Activated naive CD4-positive, alpha-beta T cell treated with anti-CD3 and anti-CD28 coated beads, Interleukin-2, amount 10 ng/mL, durations not matched to agents 7 days and 5 days (primary cell): ENCODE data around the gene GART.
"Not testable (repeated sequence)": the region's sequence is repeated elsewhere in the genome, so short reads cannot be mapped to it uniquely, and the experiment has no call there.

Experiments used
- CTCF ChIA-PET: fragments of 350-600 bp; sonication (Branson Sonifier 250); formaldehyde crosslinking; loops from one replicate; lab custom pipeline; 2021; ENCODE audit warnings: antibody characterized with exemption; lab: Charles Lee
- DNase-seq: peaks from one replicate; pipeline ENCODE4 v3.0.0-alpha.2; 2020
- H3K27ac Mint-ChIP-seq: one replicate; pipeline ENCODE4 v1.8.0; 2021; ENCODE audit warnings: mild to moderate bottlenecking, moderate library complexity, mixed read lengths
- H3K27me3 Mint-ChIP-seq: one replicate; pipeline ENCODE4 v1.8.0; 2021; ENCODE audit warnings: mild to moderate bottlenecking, mixed read lengths
- H3K36me3 Mint-ChIP-seq: one replicate; pipeline ENCODE4 v1.8.0; 2021; ENCODE audit warnings: mixed read lengths
- H3K4me1 Mint-ChIP-seq: one replicate; pipeline ENCODE4 v1.8.0; 2021; ENCODE audit warnings: mixed read lengths
- H3K4me3 Mint-ChIP-seq: one replicate; pipeline ENCODE4 v1.8.0; 2021; ENCODE audit warnings: mild to moderate bottlenecking, moderate library complexity, mixed read lengths
- H3K9me3 Mint-ChIP-seq: one replicate; pipeline ENCODE4 v1.8.0; 2021; ENCODE audit warnings: mixed read lengths

GART gene

GRCh38 chr21:33514229-33514628 lies 27.7 kb downstream of the GART start:
- no peaks in the 10 kb centered on the region for H3K9me3 Mint-ChIP-seq
- H3K36me3 Mint-ChIP-seq = peaks cover 60% of the 10 kb centered on the region
- peak overlapping the region; percentile 61 for H3K27ac Mint-ChIP-seq
- peaks cover 10% of the 10 kb centered on the region for H3K4me1 Mint-ChIP-seq
- no peaks in the 10 kb centered on the region for H3K27me3 Mint-ChIP-seq
- CTCF ChIA-PET = interaction anchor here (1.7 to 2.7 kb wide), 2 partner anchors 16 to 91 kb away, joined by 4 to 8 read pairs; no protein-coding TSS in a partner anchor
- DNase-seq = no peak
- H3K4me3 Mint-ChIP-seq = no peak overlapping the region

GRCh38 chr21:33512481-33512880 lies 29.4 kb downstream of the GART start:
- Mint-ChIP-seq H3K27ac (no peak overlapping the region), H3K9me3 (no peaks in the 10 kb centered on the region), H3K27me3 (no peaks in the 10 kb centered on the region), H3K36me3 (peaks cover 60% of the 10 kb centered on the region), H3K4me3 (no peak overlapping the region), H3K4me1 (peaks cover 10% of the 10 kb centered on the region)
- CTCF ChIA-PET = interaction anchor here (1.0 kb wide), 1 partner anchor 36 kb away, joined by 3 read pairs; no protein-coding TSS in a partner anchor
- DNase-seq = no peak

GRCh38 chr21:33511639-33512038 lies 30.3 kb downstream of the GART start:
- CTCF ChIA-PET = interaction anchor here (1.0 kb wide), 1 partner anchor 36 kb away, joined by 3 read pairs; no protein-coding TSS in a partner anchor
- H3K27ac Mint-ChIP-seq = no peak overlapping the region
- H3K9me3 Mint-ChIP-seq = peaks cover 3% of the 10 kb centered on the region
- H3K4me3 Mint-ChIP-seq = no peak overlapping the region
- peaks cover 10% of the 10 kb centered on the region for H3K4me1 Mint-ChIP-seq
- no peak for DNase-seq
- peaks cover 58% of the 10 kb centered on the region for H3K36me3 Mint-ChIP-seq
- H3K27me3 Mint-ChIP-seq = no peaks in the 10 kb centered on the region

GRCh38 chr21:33510826-33511225 lies 31.1 kb downstream of the GART start:
- peaks cover 10% of the 10 kb centered on the region for H3K4me1 Mint-ChIP-seq
- CTCF ChIA-PET = no interaction called here
- H3K4me3 Mint-ChIP-seq = no peak overlapping the region
- peaks cover 3% of the 10 kb centered on the region for H3K9me3 Mint-ChIP-seq
- no peak overlapping the region for H3K27ac Mint-ChIP-seq
- DNase-seq = no peak
- no peaks in the 10 kb centered on the region for H3K27me3 Mint-ChIP-seq
- peaks cover 57% of the 10 kb centered on the region for H3K36me3 Mint-ChIP-seq

GRCh38 chr21:33507003-33507402 lies 34.9 kb downstream of the GART start:
- CTCF ChIA-PET, H3K9me3 Mint-ChIP-seq, H3K4me1 Mint-ChIP-seq, DNase-seq, H3K27ac Mint-ChIP-seq, H3K4me3 Mint-ChIP-seq, H3K27me3 Mint-ChIP-seq: not testable (repeated sequence)
- H3K36me3 Mint-ChIP-seq = peaks cover 67% of the 10 kb centered on the region

- Mint-ChIP-seq H3K4me3 (no peak overlapping the region), H3K4me1 (no peaks in the 10 kb centered on the region), H3K27me3 (no peaks in the 10 kb centered on the region), H3K9me3 (peaks cover 3% of the 10 kb centered on the region), H3K36me3 (peaks cover 57% of the 10 kb centered on the region), H3K27ac (no peak overlapping the region)
- CTCF ChIA-PET = interaction anchor here (0.6 kb wide), 1 partner anchor 31 kb away, joined by 3 read pairs; no protein-coding TSS in a partner anchor
- no peak for DNase-seq
Observed at GRCh38 chr21:33505833-33506232, 36.1 kb downstream of the GART start.

- no peaks in the 10 kb centered on the region for H3K36me3 Mint-ChIP-seq
- no peak overlapping the region for H3K27ac Mint-ChIP-seq
- peaks cover 29% of the 10 kb centered on the region for H3K27me3 Mint-ChIP-seq
- H3K4me1 Mint-ChIP-seq = peaks cover 5% of the 10 kb centered on the region
- CTCF ChIA-PET = no interaction called here
- H3K4me3 Mint-ChIP-seq = no peak overlapping the region
- no peak for DNase-seq
- H3K9me3 Mint-ChIP-seq = no peaks in the 10 kb centered on the region
Observed at GRCh38 chr21:33496345-33496744, 45.6 kb downstream of the GART start.

GRCh38 chr21:33495743-33496142 lies 46.2 kb downstream of the GART start:
- no peak overlapping the region for H3K27ac Mint-ChIP-seq
- peaks cover 9% of the 10 kb centered on the region for H3K4me1 Mint-ChIP-seq
- no peak overlapping the region for H3K4me3 Mint-ChIP-seq
- DNase-seq = no peak
- H3K27me3 Mint-ChIP-seq = peaks cover 29% of the 10 kb centered on the region
- H3K9me3 Mint-ChIP-seq = no peaks in the 10 kb centered on the region
- CTCF ChIA-PET = no interaction called here
- no peaks in the 10 kb centered on the region for H3K36me3 Mint-ChIP-seq

- Mint-ChIP-seq H3K27me3 (peaks cover 39% of the 10 kb centered on the region), H3K27ac (no peak overlapping the region), H3K36me3 (no peaks in the 10 kb centered on the region), H3K4me3 (peak overlapping the region; percentile 44), H3K4me1 (peaks cover 11% of the 10 kb centered on the region), H3K9me3 (no peaks in the 10 kb centered on the region)
- no peak for DNase-seq
- CTCF ChIA-PET = no interaction called here
Observed at GRCh38 chr21:33493756-33494155, 48.2 kb downstream of the GART start.

GRCh38 chr21:33492571-33492970 lies 49.3 kb downstream of the GART start:
- H3K27ac Mint-ChIP-seq = no peak overlapping the region
- H3K27me3 Mint-ChIP-seq = peaks cover 39% of the 10 kb centered on the region
- no peak overlapping the region for H3K4me3 Mint-ChIP-seq
- no peak for DNase-seq
- H3K4me1 Mint-ChIP-seq = peaks cover 11% of the 10 kb centered on the region
- CTCF ChIA-PET = no interaction called here
- H3K9me3 Mint-ChIP-seq = no peaks in the 10 kb centered on the region
- H3K36me3 Mint-ChIP-seq = no peaks in the 10 kb centered on the region

GRCh38 chr21:33491373-33492102 lies 50.4 kb downstream of the GART start, which contains the start of gene DNAJC28:
Gene DNAJC28, minus strand, starts transcription at chr21:33491716. Its CDS starts 2,323 bp downstream, at chr21:33489393.
- Mint-ChIP-seq H3K9me3 (no peaks in the 10 kb centered on the region), H3K4me1 (peaks cover 11% of the 10 kb centered on the region), H3K36me3 (no peaks in the 10 kb centered on the region), H3K4me3 (peak within 1 kb of the TSS; percentile 83), H3K27me3 (peaks cover 37% of the 10 kb centered on the region), H3K27ac (peak within 1 kb of the TSS; percentile 64)
- CTCF ChIA-PET = interaction anchor here (1.0 to 1.6 kb wide), 2 partner anchors 11 to 114 kb away, joined by 3 to 9 read pairs; partner anchors contain the start of gene TMEM50B
- DNase-seq = peak; percentile 95

- Mint-ChIP-seq H3K27me3 (peaks cover 31% of the 10 kb centered on the region), H3K36me3 (no peaks in the 10 kb centered on the region), H3K4me1 (peaks cover 11% of the 10 kb centered on the region), H3K9me3 (no peaks in the 10 kb centered on the region), H3K4me3 (peak overlapping the region; percentile 83), H3K27ac (peak overlapping the region; percentile 59)
- CTCF ChIA-PET = interaction anchor here (1.0 to 1.6 kb wide), 2 partner anchors 10 to 115 kb away, joined by 3 to 9 read pairs; partner anchors contain the start of gene TMEM50B
- DNase-seq = no peak
Observed at GRCh38 chr21:33490991-33491372, 50.9 kb downstream of the GART start.

GRCh38 chr21:33488936-33489335 lies 53.0 kb downstream of the GART start:
- peaks cover 11% of the 10 kb centered on the region for H3K4me1 Mint-ChIP-seq
- no peaks in the 10 kb centered on the region for H3K9me3 Mint-ChIP-seq
- no peaks in the 10 kb centered on the region for H3K36me3 Mint-ChIP-seq
- DNase-seq = no peak
- CTCF ChIA-PET = no interaction called here
- no peak overlapping the region for H3K27ac Mint-ChIP-seq
- H3K27me3 Mint-ChIP-seq = peaks cover 25% of the 10 kb centered on the region
- H3K4me3 Mint-ChIP-seq = no peak overlapping the region

GRCh38 chr21:33487996-33488395 lies 53.9 kb downstream of the GART start:
- DNase-seq = no peak
- H3K36me3 Mint-ChIP-seq = no peaks in the 10 kb centered on the region
- peaks cover 21% of the 10 kb centered on the region for H3K27me3 Mint-ChIP-seq
- H3K27ac Mint-ChIP-seq = no peak overlapping the region
- no peaks in the 10 kb centered on the region for H3K9me3 Mint-ChIP-seq
- peaks cover 11% of the 10 kb centered on the region for H3K4me1 Mint-ChIP-seq
- CTCF ChIA-PET = no interaction called here
- H3K4me3 Mint-ChIP-seq = no peak overlapping the region
